Parathyroid adenoma (tissue), 2 donors: ENCODE data around the gene C5orf63.

ENCODE experiments used
- H2AFZ ChIP-seq: fragments of 300-600 bp; sonication (generic); one replicate; pipeline ENCODE4 v1.7.0; 2017; ENCODE audit warnings: antibody characterized with exemption, mild to moderate bottlenecking
- H3K27ac ChIP-seq: fragments of 300-600 bp; sonication (generic); one replicate; pipeline ENCODE4 v1.7.0; 2017
- H3K27me3 ChIP-seq: fragments of 300-600 bp; sonication (generic); one replicate; pipeline ENCODE4 v1.7.0; 2017; ENCODE audit warnings: low read length; ENCODE audit not compliant: control insufficient read depth, insufficient read depth
- H3K36me3 ChIP-seq: fragments of 300-600 bp; sonication (generic); one replicate; pipeline ENCODE4 v1.7.0; 2017; ENCODE audit warnings: low read length; ENCODE audit not compliant: control insufficient read depth, insufficient read depth
- H3K4me1 ChIP-seq: fragments of 300-600 bp; sonication (generic); one replicate; pipeline ENCODE4 v1.7.0; 2017; ENCODE audit warnings: control low read depth
- H3K4me2 ChIP-seq: fragments of 300-600 bp; sonication (generic); one replicate; pipeline ENCODE4 v1.7.0; 2017; ENCODE audit warnings: low read length
- H3K4me3 ChIP-seq: fragments of 300-600 bp; sonication (generic); one replicate; pipeline ENCODE4 v1.7.0; 2017; ENCODE audit warnings: low read depth, low read length
- H3K79me2 ChIP-seq: fragments of 300-600 bp; sonication (generic); one replicate; pipeline ENCODE4 v1.7.0; 2017; ENCODE audit warnings: control low read depth
- H3K9ac ChIP-seq: fragments of 300-600 bp; sonication (generic); one replicate; pipeline ENCODE4 v1.7.0; 2017; ENCODE audit warnings: mild to moderate bottlenecking
- H3K9me3 ChIP-seq: fragments of 300-600 bp; sonication (generic); one replicate; pipeline ENCODE4 v1.7.0; 2017; ENCODE audit warnings: low read length; ENCODE audit not compliant: control insufficient read depth
- TF ChIP-seq, protein P1 (sequence below): fragments of 300-600 bp; sonication (generic); IDR thresholded peaks from one replicate; pipeline ENCODE4 v1.7.0; 2017; ENCODE audit warnings: antibody characterized with exemption, mild to moderate bottlenecking
- donor health status: primary hyperparathyroidism.

C5orf63 gene

DNA sequence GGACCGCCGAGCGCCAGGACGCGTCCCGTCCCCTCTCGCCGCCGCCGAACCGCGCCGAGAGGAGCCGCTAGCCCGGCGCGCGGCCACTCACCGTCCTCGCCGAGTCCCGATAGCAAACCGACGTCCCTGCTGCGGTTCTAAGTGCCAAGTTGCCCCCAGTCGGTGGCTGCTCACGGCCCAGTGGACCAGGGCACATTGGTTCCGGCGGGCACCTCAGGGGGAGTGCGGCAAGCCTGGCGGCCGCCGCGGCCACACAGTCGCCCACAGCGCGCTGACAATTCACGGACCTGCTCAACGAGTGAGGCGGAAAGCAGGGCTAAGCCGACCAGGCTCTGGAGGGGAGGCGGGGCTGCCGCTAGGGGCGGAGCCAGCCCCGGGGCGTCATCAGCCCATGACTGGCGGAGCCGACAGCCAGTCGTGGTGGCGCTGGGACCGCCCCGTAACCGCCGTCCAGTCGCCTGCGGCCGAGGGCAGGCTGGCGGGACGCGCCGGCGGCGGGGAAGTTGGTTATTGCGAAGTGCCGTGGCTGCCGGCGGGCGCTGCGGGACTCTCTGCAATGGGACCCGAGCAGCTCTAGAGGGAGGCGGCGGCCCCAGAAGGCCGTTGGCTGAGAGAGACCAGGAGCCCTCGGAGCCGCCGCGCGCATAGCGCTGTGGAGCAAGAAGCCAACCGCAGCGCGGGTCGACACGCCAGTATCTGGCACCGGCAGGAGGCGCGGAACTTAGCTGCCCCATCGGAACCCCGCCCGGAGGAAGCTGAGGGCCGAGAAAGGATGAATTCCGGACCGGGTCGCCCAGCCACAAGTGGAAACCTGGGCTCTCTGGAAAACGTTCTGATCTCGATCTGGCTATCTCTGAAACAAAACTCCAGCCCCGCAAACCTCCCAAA lies 42.8 kb downstream of the C5orf63 start, which contains the start of gene MARCHF3:
TSS of gene MARCHF3 (minus strand) at position 300 of the 888 bp plus-strand sequence. CDS start 112,387 bp downstream, outside the sequence.
- H3K4me1 ChIP-seq, result no peaks in the 10 kb centered on the region
- peak within 1 kb of the TSS; percentile 86 for H2AFZ ChIP-seq
- H3K27ac ChIP-seq, result peak within 1 kb of the TSS; percentile 63
- H3K4me3 ChIP-seq, result peak within 1 kb of the TSS; percentile 64
- H3K36me3 ChIP-seq, result no peaks in the 10 kb centered on the region
- TF ChIP-seq, protein P1, sequence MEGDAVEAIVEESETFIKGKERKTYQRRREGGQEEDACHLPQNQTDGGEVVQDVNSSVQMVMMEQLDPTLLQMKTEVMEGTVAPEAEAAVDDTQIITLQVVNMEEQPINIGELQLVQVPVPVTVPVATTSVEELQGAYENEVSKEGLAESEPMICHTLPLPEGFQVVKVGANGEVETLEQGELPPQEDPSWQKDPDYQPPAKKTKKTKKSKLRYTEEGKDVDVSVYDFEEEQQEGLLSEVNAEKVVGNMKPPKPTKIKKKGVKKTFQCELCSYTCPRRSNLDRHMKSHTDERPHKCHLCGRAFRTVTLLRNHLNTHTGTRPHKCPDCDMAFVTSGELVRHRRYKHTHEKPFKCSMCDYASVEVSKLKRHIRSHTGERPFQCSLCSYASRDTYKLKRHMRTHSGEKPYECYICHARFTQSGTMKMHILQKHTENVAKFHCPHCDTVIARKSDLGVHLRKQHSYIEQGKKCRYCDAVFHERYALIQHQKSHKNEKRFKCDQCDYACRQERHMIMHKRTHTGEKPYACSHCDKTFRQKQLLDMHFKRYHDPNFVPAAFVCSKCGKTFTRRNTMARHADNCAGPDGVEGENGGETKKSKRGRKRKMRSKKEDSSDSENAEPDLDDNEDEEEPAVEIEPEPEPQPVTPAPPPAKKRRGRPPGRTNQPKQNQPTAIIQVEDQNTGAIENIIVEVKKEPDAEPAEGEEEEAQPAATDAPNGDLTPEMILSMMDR, result peak; percentile 23
- no peaks in the 10 kb centered on the region for H3K79me2 ChIP-seq
- H3K9me3 ChIP-seq, result no peaks in the 10 kb centered on the region
- no peaks in the 10 kb centered on the region for H3K27me3 ChIP-seq
- peak within 1 kb of the TSS; percentile 88 for H3K4me2 ChIP-seq
- H3K9ac ChIP-seq, result no peak within 1 kb of the TSS

DNA sequence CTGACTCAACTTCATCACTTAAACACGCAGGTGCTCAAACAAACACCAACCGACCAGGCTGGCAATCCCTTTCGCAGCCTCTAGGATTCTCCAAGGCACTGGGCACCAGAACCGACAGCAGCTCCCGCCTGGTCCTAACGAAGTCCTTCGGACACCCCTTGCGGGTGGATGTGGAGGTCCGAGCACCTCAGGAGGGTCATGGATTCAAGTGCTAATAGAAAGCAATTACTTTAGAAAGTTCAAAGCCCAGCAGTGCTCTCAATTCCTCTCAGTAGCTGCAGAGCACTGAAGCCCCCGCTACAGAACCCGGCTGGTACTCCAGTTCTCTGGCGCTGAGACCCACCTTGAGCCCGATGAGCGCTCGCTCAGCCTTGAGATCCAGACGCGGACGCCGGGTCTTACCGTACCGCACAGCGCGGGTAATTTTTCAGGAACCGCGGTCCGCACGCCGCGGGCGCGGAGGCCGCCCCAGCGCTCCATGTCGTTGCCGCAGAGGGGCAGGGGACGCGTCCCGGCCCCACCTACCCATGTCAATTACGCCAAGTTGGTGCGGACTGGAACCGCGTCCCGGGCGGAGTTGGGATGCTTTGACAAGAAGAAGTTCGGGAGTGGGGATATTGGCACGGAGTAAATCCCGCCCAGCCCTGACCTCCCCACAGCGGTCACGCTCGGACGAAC lies 43.6 kb downstream of the C5orf63 start:
- peak overlapping the region; percentile 86 for H2AFZ ChIP-seq

DNA sequence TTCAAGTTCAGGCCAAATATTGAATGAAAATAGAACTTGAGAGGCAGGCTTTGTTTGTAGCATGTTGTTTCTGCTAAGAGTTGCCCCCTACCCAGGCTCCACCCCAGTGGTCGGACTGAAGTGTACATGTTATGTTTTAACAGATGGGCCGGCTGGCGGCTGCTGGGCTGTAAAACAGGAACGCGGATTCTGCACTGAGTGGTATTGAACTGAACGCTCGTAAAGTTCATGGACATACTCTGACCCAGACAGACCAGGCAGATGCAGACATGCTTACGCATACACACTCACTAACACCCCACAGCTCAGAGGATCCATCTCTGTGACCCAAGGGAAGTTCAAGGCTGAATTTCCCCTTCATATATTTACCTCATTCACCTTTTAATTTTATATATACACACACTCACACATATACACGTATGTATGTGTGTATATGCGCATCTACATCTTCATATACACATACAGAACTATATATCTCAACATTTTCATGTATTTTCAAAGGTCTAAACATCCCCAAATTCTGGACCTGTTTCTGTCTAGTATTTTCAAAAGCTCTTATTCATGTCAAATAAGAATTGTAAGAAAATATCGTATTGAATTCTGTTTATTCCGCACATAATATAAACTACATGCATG lies 44.4 kb downstream of the C5orf63 start:
- TF ChIP-seq, protein P1, result no peak
- no peak overlapping the region for H3K27ac ChIP-seq
- no peaks in the 10 kb centered on the region for H3K36me3 ChIP-seq
- H3K9ac ChIP-seq, result no peak overlapping the region
- no peak overlapping the region for H3K4me2 ChIP-seq
- H3K79me2 ChIP-seq, result no peaks in the 10 kb centered on the region
- no peaks in the 10 kb centered on the region for H3K4me1 ChIP-seq
- peak overlapping the region; percentile 86 for H2AFZ ChIP-seq
- no peaks in the 10 kb centered on the region for H3K9me3 ChIP-seq
- H3K27me3 ChIP-seq, result no peaks in the 10 kb centered on the region
- H3K4me3 ChIP-seq, result peak overlapping the region; percentile 64

More for the DNA sequence above, 43.6 kb downstream of the C5orf63 start:
- Histone ChIP-seq H3K4me1 (no peaks in the 10 kb centered on the region), H3K27ac (peak overlapping the region; percentile 63), H3K4me3 (peak overlapping the region; percentile 64), H3K9me3 (no peaks in the 10 kb centered on the region), H3K9ac (no peak overlapping the region), H3K36me3 (no peaks in the 10 kb centered on the region), H3K27me3 (no peaks in the 10 kb centered on the region), H3K4me2 (peak overlapping the region; percentile 88), H3K79me2 (no peaks in the 10 kb centered on the region)
- TF ChIP-seq, protein P1, result peak; percentile 31

DNA sequence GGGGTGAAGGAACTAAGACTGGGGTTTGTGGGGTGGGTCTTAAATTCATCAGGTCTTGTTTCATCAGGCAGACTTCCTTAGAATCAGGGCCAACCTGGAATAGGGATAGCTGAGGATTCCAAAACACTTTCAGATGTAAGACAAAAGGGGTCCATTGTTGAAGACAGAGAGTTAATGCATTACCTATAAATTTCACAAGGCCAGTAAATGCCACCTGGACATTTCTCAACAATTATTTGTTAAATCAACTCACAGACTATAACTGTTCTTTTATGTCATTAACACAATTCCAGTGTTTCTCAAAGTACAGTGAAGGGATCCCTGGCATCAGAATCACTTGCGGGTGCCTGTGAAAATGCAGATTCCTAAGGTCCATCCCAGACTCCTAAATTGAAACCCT lies 45.8 kb downstream of the C5orf63 start:
- no peaks in the 10 kb centered on the region for H3K79me2 ChIP-seq
- H3K4me1 ChIP-seq, result no peaks in the 10 kb centered on the region
- H2AFZ ChIP-seq, result no peak overlapping the region
- no peak overlapping the region for H3K27ac ChIP-seq
- no peak overlapping the region for H3K4me3 ChIP-seq
- TF ChIP-seq, protein P1, result no peak
- no peak overlapping the region for H3K4me2 ChIP-seq
- no peaks in the 10 kb centered on the region for H3K36me3 ChIP-seq
- H3K27me3 ChIP-seq, result no peaks in the 10 kb centered on the region
- H3K9me3 ChIP-seq, result no peaks in the 10 kb centered on the region
- no peak overlapping the region for H3K9ac ChIP-seq
